Hepatocyte (in vitro differentiated cells): ENCODE measurements around the gene NUDT13. TPM values are rescaled to one million over a fixed set of nuclear protein-coding genes. Genes with fewer than 3 reads are reported as not detected.

Experiments
- DNase-seq: peaks from one replicate; pipeline ENCODE4 v3.0.0-alpha.2; 2016; ENCODE audit warnings: low spot score
- H2AFZ ChIP-seq: fragments of 200-600 bp; sonication (generic); 2 replicates; pipeline ENCODE4 v1.6.0; 2016; ENCODE audit warnings: antibody characterized with exemption, mild to moderate bottlenecking
- H3K27ac ChIP-seq: fragments of 200-600 bp; sonication (generic); 2 replicates; pipeline ENCODE4 v1.5.1; 2016; ENCODE audit warnings: mild to moderate bottlenecking
- H3K27me3 ChIP-seq: fragments of 200-600 bp; sonication (generic); 2 replicates; pipeline ENCODE4 v1.6.1; 2016
- H3K36me3 ChIP-seq: fragments of 200-600 bp; sonication (generic); replicated peaks from 2 replicates; pipeline ENCODE4 v1.5.1; 2016; ENCODE audit warnings: low read depth; ENCODE audit not compliant: insufficient read depth
- H3K4me1 ChIP-seq: fragments of 200-600 bp; sonication (generic); 2 replicates; pipeline ENCODE4 v1.5.1; 2016; ENCODE audit warnings: mild to moderate bottlenecking, moderate library complexity; ENCODE audit not compliant: insufficient read depth
- H3K4me2 ChIP-seq: fragments of 200-600 bp; sonication (generic); 2 replicates; pipeline ENCODE4 v1.6.0; 2016
- H3K4me3 ChIP-seq: fragments of 200-600 bp; sonication (generic); 2 replicates; pipeline ENCODE4 v1.5.1; 2016; ENCODE audit warnings: mild to moderate bottlenecking
- H3K79me2 ChIP-seq: fragments of 200-600 bp; sonication (generic); 2 replicates; pipeline ENCODE4 v1.6.0; 2017; ENCODE audit warnings: mild to moderate bottlenecking
- H3K9me2 ChIP-seq: fragments of 200-600 bp; sonication (generic); replicated peaks from 2 replicates; pipeline ENCODE4 v1.6.0; 2017; ENCODE audit warnings: mild to moderate bottlenecking; ENCODE audit not compliant: insufficient read depth
- H3K9me3 ChIP-seq: fragments of 200-600 bp; sonication (generic); 2 replicates; pipeline ENCODE4 v1.5.1; 2016; ENCODE audit warnings: low read depth, mild to moderate bottlenecking
- H4K20me1 ChIP-seq: fragments of 200-600 bp; sonication (generic); 2 replicates; pipeline ENCODE4 v1.6.0; 2016; ENCODE audit warnings: mild to moderate bottlenecking; ENCODE audit not compliant: insufficient read depth, poor library complexity, severe bottlenecking
- EZH2 ChIP-seq: fragments of 200-600 bp; sonication (generic); IDR thresholded peaks from 2 replicates; pipeline ENCODE4 v1.6.1; 2016; ENCODE audit warnings: antibody characterized with exemption, mild to moderate bottlenecking, borderline replicate concordance
- EZH2phosphoT487 ChIP-seq: fragments of 200-600 bp; sonication (generic); IDR thresholded peaks from one replicate; pipeline ENCODE4 v1.6.1; 2018; ENCODE audit warnings: antibody characterized with exemption, mild to moderate bottlenecking, low read depth, moderate library complexity; ENCODE audit not compliant: unreplicated experiment, severe bottlenecking
- WGBS: methylation state at CpG from one replicate; pipeline ENCODE4 v1.1.6; 2016; ENCODE audit warnings: low lambda C conversion rate; ENCODE audit errors: missing lambda C conversion rate; 5-methylcytosine and 5-hydroxymethylcytosine counted together
- polyA plus RNA-seq: library from polyadenylated mRNA; unstranded; fragments of >200 nt; fragmentation: Nextera tagmentation; extraction: Ambion mirVana; gene quantifications from 2 replicates; pipeline ENCODE4 v1.2.1, GENCODE V29; 2016
- total RNA-seq: library from RNA; depleted of rRNA; stranded (reverse); fragments of >200 nt; gene quantifications from 2 replicates; pipeline ENCODE4 v1.2.3, GENCODE V29; 2014
- TF ChIP-seq, protein P1 (sequence below): fragments of 200-600 bp; sonication (generic); IDR thresholded peaks from 2 replicates; pipeline ENCODE4 v1.5.1; 2016; ENCODE audit warnings: antibody characterized with exemption, mild to moderate bottlenecking; ENCODE audit not compliant: poor library complexity

The NUDT13 gene
- total and polyA plus RNA-seq, 2 experiments from 2014 or later = 2.1 to 3.4 TPM

DNA sequence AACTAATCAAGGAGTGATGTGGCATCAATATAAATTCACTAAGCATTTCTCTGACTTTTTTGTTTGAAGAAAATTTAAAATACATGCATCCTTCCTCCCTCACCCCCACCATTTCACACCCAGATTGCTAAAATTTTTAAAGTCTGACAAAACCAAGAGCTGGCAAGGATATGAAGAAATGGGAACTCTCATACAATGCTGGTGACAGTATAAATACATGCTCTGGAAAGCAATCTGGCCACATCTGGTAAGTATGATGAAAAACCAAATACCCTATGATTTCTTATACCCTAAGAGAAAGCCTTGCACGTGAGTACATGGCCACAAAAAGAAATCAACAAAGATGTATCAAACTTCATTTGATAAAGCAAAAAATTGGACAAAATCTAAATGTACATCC, 44.8 kb upstream of the NUDT13 start:
- TF ChIP-seq EZH2 (no peak), EZH2phosphoT487 (no peak)
- TF ChIP-seq, protein P1, sequence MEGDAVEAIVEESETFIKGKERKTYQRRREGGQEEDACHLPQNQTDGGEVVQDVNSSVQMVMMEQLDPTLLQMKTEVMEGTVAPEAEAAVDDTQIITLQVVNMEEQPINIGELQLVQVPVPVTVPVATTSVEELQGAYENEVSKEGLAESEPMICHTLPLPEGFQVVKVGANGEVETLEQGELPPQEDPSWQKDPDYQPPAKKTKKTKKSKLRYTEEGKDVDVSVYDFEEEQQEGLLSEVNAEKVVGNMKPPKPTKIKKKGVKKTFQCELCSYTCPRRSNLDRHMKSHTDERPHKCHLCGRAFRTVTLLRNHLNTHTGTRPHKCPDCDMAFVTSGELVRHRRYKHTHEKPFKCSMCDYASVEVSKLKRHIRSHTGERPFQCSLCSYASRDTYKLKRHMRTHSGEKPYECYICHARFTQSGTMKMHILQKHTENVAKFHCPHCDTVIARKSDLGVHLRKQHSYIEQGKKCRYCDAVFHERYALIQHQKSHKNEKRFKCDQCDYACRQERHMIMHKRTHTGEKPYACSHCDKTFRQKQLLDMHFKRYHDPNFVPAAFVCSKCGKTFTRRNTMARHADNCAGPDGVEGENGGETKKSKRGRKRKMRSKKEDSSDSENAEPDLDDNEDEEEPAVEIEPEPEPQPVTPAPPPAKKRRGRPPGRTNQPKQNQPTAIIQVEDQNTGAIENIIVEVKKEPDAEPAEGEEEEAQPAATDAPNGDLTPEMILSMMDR = no peak
- no peaks in the 10 kb centered on the region for H3K27me3 ChIP-seq
- H3K27ac ChIP-seq = no peak overlapping the region
- no peaks in the 10 kb centered on the region for H3K79me2 ChIP-seq
- no peak for DNase-seq
- WGBS = 85% methylated on average over 1 of the region's 1 CpG
- no peaks in the 10 kb centered on the region for H4K20me1 ChIP-seq
- H3K4me3 ChIP-seq = no peak overlapping the region
- no peaks in the 10 kb centered on the region for H3K4me1 ChIP-seq
- no peaks in the 10 kb centered on the region for H3K9me3 ChIP-seq
- H3K4me2 ChIP-seq = no peak overlapping the region
- no peaks in the 10 kb centered on the region for H3K9me2 ChIP-seq
- H3K36me3 ChIP-seq = no peaks in the 10 kb centered on the region
- no peak overlapping the region for H2AFZ ChIP-seq

DNA sequence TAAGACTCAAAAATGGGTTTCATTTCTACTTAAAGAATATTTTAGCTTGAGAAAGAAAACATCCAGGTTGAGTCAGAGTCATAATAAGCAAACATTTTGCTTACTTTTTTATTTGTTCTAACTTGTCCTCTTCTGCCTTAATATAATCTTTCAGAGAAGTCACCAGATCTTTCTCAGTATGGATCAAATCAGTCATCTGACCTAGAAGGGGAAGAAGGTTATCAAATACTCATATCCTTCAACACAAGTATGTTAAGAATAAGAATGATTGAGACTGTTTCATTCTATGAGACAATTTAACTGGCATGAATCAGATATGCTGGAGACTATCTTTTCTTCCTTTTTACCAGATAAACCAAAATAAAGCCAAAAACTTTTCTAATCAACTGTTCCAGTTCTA, 36.6 kb upstream of the NUDT13 start:
- H3K27ac ChIP-seq = no peak overlapping the region
- no peak overlapping the region for H3K4me2 ChIP-seq
- peaks cover 5% of the 10 kb centered on the region for H3K36me3 ChIP-seq
- no peaks in the 10 kb centered on the region for H4K20me1 ChIP-seq
- H3K4me1 ChIP-seq = peaks cover 14% of the 10 kb centered on the region
- no peaks in the 10 kb centered on the region for H3K9me2 ChIP-seq
- no peaks in the 10 kb centered on the region for H3K27me3 ChIP-seq
- no peaks in the 10 kb centered on the region for H3K9me3 ChIP-seq
- no peak overlapping the region for H2AFZ ChIP-seq
- no peak for DNase-seq
- no peak overlapping the region for H3K4me3 ChIP-seq
- peaks cover 37% of the 10 kb centered on the region for H3K79me2 ChIP-seq
- no peak for TF ChIP-seq EZH2
- TF ChIP-seq, protein P1 = no peak
- TF ChIP-seq EZH2phosphoT487 = no peak

DNA sequence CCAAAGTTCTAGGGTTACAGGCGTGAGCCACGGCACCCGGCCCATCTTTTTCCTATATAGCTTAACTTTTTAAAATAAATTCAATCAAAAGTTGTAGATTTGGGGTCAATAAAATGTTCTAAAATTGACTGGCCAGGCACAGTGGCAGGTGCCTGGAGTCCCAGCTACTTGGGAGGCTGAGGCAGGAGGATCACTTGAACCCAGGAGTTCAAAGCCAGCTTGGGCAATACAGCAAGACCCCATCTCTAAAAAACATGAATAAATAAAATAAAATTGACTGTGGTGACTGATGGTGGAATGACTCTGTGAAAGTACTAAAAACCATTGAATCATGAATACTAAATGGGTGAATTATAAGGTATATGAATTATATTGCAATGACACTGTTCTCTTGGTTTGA, 34.4 kb upstream of the NUDT13 start:
- peaks cover 58% of the 10 kb centered on the region for H3K79me2 ChIP-seq
- H3K4me3 ChIP-seq = no peak overlapping the region
- peaks cover 14% of the 10 kb centered on the region for H3K4me1 ChIP-seq
- no peak for DNase-seq
- no peaks in the 10 kb centered on the region for H3K9me2 ChIP-seq
- H4K20me1 ChIP-seq = no peaks in the 10 kb centered on the region
- no peak overlapping the region for H3K27ac ChIP-seq
- WGBS = 96% methylated on average over 3 of the region's 3 CpGs
- TF ChIP-seq, protein P1 = no peak
- TF ChIP-seq EZH2 (no peak), EZH2phosphoT487 (no peak)
- no peak overlapping the region for H3K4me2 ChIP-seq
- no peaks in the 10 kb centered on the region for H3K9me3 ChIP-seq
- H3K27me3 ChIP-seq = no peaks in the 10 kb centered on the region
- no peak overlapping the region for H2AFZ ChIP-seq
- peaks cover 5% of the 10 kb centered on the region for H3K36me3 ChIP-seq
